ENCODE data around the gene CLEC1A. TPM values are rescaled to one million over a fixed set of nuclear protein-coding genes. Genes with fewer than 3 reads are reported as not detected.

Gene CLEC1A
- total RNA-seq: 1 to 10 TPM in 2 of 4 donors, under 1 TPM in 1, not detected in 1; 0.76 to 4.2 (median 1.9) TPM

DNA sequence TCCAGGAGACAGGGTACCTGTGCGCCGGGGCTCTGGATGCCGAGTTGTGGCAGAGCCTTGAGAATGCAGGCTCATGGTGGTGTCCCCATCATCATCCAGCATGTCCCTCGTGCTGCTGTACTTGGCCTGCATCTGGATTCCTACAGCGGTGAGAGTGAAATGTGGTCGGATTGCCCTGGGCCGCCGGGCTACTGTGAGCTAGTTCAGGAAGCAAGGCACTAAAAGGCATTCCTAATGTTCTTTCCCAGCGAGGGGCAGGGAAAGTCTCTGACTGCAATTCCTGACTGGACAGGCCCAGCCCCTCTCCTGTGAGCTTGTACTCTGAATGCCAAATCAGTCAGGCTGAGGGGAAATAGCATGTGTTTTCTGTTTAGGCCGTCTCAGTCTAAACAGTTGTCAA is at the start of gene CLEC1A:
Gene CLEC1A (minus strand): TSS at position 195 of the 400 bp plus-strand sequence. CDS start 63 bp downstream, at position 132.
- peaks cover 0 to 35% (median 12%) of the 10 kb centered on the region in 3 donors for H3K4me1 ChIP-seq
- H3K9me3 ChIP-seq: no peaks in the 10 kb centered on the region
- no peaks in the 10 kb centered on the region for H3K36me3 ChIP-seq
- H3K27ac ChIP-seq: peak within 1 kb of the TSS; percentile 22 to 73 (median 67)
- intact Hi-C loops (cut with DNase I): no loop called here
- 44 to 53% methylated on average over 8 to 10 of the region's 10 CpGs for WGBS, 2 donors
- TF ChIP-seq POLR2A (IDR thresholded peaks at IDR 0.05) (peak in 2 of 4 donors; percentile 34 to 35), CTCF (IDR thresholded peaks at IDR 0.05) (no peak)
- H3K4me3 ChIP-seq: peak within 1 kb of the TSS in 3 of 4 donors; percentile 15 to 49 (median 29)
- H3K27me3 ChIP-seq: no peaks in the 10 kb centered on the region
- DNase-seq: no peak

GRCh38 chr12:10147714-10148403 is 49.1 kb upstream of the CLEC1A start:
- no peaks in the 10 kb centered on the region for H3K9me3 ChIP-seq
- H3K4me3 ChIP-seq: no peak overlapping the region
- no peaks in the 10 kb centered on the region for H3K36me3 ChIP-seq
- 86 to 92% methylated on average over 5 of the region's 5 CpGs for WGBS, 2 donors
- no peaks in the 10 kb centered on the region for H3K27me3 ChIP-seq
- DNase-seq: no peak
- intact Hi-C loops (cut with DNase I): no loop called here
- H3K4me1 ChIP-seq: peaks cover under 1 to 4% (median under 1%) of the 10 kb centered on the region in 3 donors
- H3K27ac ChIP-seq: no peak overlapping the region
- TF ChIP-seq POLR2A (IDR thresholded peaks at IDR 0.05): no peak
- no peak for TF ChIP-seq CTCF (IDR thresholded peaks at IDR 0.05)

GRCh38 chr12:10142976-10143589 is 44.3 kb upstream of the CLEC1A start:
- Histone ChIP-seq H3K4me1 (no peaks in the 10 kb centered on the region), H3K27ac (no peak overlapping the region), H3K9me3 (no peaks in the 10 kb centered on the region), H3K36me3 (no peaks in the 10 kb centered on the region), H3K4me3 (no peak overlapping the region), H3K27me3 (no peaks in the 10 kb centered on the region)
- DNase-seq: no peak
- intact Hi-C loops (cut with DNase I): no loop called here
- TF ChIP-seq CTCF (IDR thresholded peaks at IDR 0.05) (no peak), POLR2A (IDR thresholded peaks at IDR 0.05) (no peak)
- WGBS, 2 donors: 0% methylated on average over 1 of the region's 1 CpG

DNA sequence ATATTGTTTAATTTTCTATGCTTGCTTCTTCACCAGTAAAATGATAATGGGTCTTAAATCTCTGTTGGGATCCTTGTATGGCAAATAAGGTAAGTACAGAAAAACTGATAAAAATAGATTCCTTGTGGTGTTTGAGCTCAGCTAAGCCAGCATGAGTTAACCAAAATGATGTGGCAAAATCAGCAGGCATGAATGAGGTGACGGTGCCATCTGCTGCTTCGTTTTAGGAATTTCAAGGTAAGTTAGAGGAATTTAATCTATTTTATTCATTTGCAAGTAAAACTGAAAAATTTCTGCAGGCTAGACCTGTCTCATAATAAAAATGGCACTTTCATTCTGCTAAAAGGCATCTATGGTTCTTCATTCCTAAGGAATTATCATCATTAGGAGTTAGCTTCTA is 41.2 kb upstream of the CLEC1A start:
- Histone ChIP-seq H3K36me3 (no peaks in the 10 kb centered on the region), H3K4me1 (peaks cover 0 to 9% (median 0%) of the 10 kb centered on the region in 3 donors), H3K27me3 (no peaks in the 10 kb centered on the region), H3K27ac (no peak overlapping the region), H3K9me3 (no peaks in the 10 kb centered on the region), H3K4me3 (no peak overlapping the region)
- TF ChIP-seq CTCF (IDR thresholded peaks at IDR 0.05): peak in 5 of 6 experiments; percentile 35 to 79 (median 66)
- no peak for TF ChIP-seq POLR2A (IDR thresholded peaks at IDR 0.05)
- DNase-seq: no peak
- 9 to 10% methylated on average over 2 of the region's 2 CpGs for WGBS, 2 donors
- intact Hi-C loops (cut with DNase I): no loop called here

DNA sequence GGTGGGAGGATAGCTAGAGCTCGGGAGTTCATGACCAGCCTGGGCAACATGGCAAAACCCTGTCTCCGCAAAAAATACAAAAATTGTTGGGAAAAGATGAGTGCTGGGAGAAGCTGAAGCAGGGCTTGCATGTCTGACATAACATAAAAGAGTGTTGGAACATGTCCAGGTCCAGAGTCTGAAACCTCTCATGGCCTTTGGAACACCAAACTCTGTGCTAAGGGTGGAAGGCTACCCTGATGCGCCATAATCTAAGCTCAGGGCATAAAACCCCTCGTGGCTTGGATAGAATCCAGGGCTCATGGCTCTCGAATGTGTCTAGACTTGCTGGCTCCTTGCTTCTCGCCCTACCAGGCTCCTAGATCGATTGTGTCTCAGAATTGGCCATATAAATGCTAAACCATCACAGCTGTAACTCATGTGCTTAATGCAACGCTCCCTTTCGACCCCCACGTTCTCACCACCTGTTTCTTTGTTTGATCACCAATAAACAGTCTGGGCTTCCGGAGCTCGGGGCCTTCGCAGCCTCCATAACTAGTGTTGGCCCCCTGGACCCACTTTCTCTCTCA is 37.9 kb upstream of the CLEC1A start:
- WGBS, 2 donors: 57 to 66% methylated on average over 12 to 13 of the region's 13 CpGs

More for the DNA sequence above, 37.9 kb upstream of the CLEC1A start:
- Histone ChIP-seq H3K4me3 (no peak overlapping the region), H3K27ac (no peak overlapping the region), H3K27me3 (no peaks in the 10 kb centered on the region), H3K4me1 (peaks cover 0 to 23% (median 0%) of the 10 kb centered on the region in 3 donors), H3K9me3 (no peaks in the 10 kb centered on the region), H3K36me3 (no peaks in the 10 kb centered on the region)
- intact Hi-C loops (cut with DNase I): loop anchor here (5.0 kb wide), 1 partner anchor 104 kb away; the partner anchor contains the start of gene CLEC9A
- no peak for TF ChIP-seq POLR2A (IDR thresholded peaks at IDR 0.05)
- TF ChIP-seq CTCF (IDR thresholded peaks at IDR 0.05): no peak
- DNase-seq: no peak
